Fibroblast of the aortic adventitia (primary cell): ENCODE results near the gene ARHGAP12. TPM values are rescaled to one million over a fixed set of nuclear protein-coding genes. Genes with fewer than 3 reads are reported as not detected.

Experiments
- DNase-seq: peaks from one replicate; pipeline ENCODE4 v3.0.0-alpha.2; 2010; ENCODE audit warnings: low read depth
- H3K4me3 ChIP-seq: 2 replicates; pipeline ENCODE4 v1.5.1; 2011; ENCODE audit warnings: low read depth, mild to moderate bottlenecking, control low read depth, low read length, moderate library complexity
- CTCF ChIP-seq: IDR thresholded peaks from 2 replicates; pipeline ENCODE4 v1.5.1; 2011; ENCODE audit warnings: mild to moderate bottlenecking, low read length, control low read depth, inconsistent platforms; ENCODE audit not compliant: insufficient read depth
- total RNA-seq: library from RNA; depleted of rRNA; stranded (reverse); fragments of >200 nt; gene quantifications from 2 replicates; pipeline ENCODE4 v1.2.3, GENCODE V29; 2012; ENCODE audit warnings: low replicate concordance

The ARHGAP12 gene
- total RNA-seq, 1 donor, result 77.9 TPM

GRCh38 chr10:31799181-31799580 lies 129.4 kb downstream of the ARHGAP12 start:
- no peak for DNase-seq
- TF ChIP-seq CTCF, result no peak
- H3K4me3 ChIP-seq, result no peak overlapping the region

GRCh38 chr10:31792745-31793144 lies 135.9 kb downstream of the ARHGAP12 start:
- no peak overlapping the region for H3K4me3 ChIP-seq
- TF ChIP-seq CTCF, result no peak
- DNase-seq, result no peak

GRCh38 chr10:31789555-31789954 lies 139.1 kb downstream of the ARHGAP12 start:
- no peak for DNase-seq
- TF ChIP-seq CTCF, result no peak

GRCh38 chr10:31782701-31783100 lies 145.9 kb downstream of the ARHGAP12 start:
- TF ChIP-seq CTCF, result no peak
- no peak overlapping the region for H3K4me3 ChIP-seq
- no peak for DNase-seq

More at GRCh38 chr10:31789555-31789954, 139.1 kb downstream of the ARHGAP12 start:
- no peak overlapping the region for H3K4me3 ChIP-seq

GRCh38 chr10:31780717-31781116 lies 147.9 kb downstream of the ARHGAP12 start:
- DNase-seq, result no peak
- no peak overlapping the region for H3K4me3 ChIP-seq
- TF ChIP-seq CTCF, result no peak

- no peak for TF ChIP-seq CTCF
- DNase-seq, result no peak
- H3K4me3 ChIP-seq, result no peak overlapping the region
Measured at GRCh38 chr10:31778627-31779026, 150.0 kb downstream of the ARHGAP12 start.

- no peak for TF ChIP-seq CTCF
- no peak overlapping the region for H3K4me3 ChIP-seq
- no peak for DNase-seq
Measured at GRCh38 chr10:31776159-31776558, 152.5 kb downstream of the ARHGAP12 start.
